Measurements from ENCODE around the gene CDC42SE1. TPM values are rescaled to one million over a fixed set of nuclear protein-coding genes. Genes with fewer than 3 reads are reported as not detected.

Gene CDC42SE1
- total RNA-seq, 2 donors from 2014 or later = 104 to 166 TPM

GRCh38 chr1:151060007-151060656 lies 710 bp upstream of the CDC42SE1 start, which contains the start of gene MLLT11:
Gene MLLT11 (plus strand): TSS chr1:151060397. CDS start chr1:151067225, 6,828 bp downstream.
- peak within 1 kb of the TSS; percentile 98 to 99 for H3K27ac Mint-ChIP-seq
- peaks cover 35 to 43% of the 10 kb centered on the region in 2 donors for H3K36me3 Mint-ChIP-seq
- DNase-seq (ENCODE audit: low spot score in 2 of 2) (peak in 1 of 2 donors; percentile 12), ATAC-seq (no peak)
- H3K9me3 Mint-ChIP-seq = no peaks in the 10 kb centered on the region

GRCh38 chr1:151058692-151059091 lies 730 bp downstream of the CDC42SE1 start:
- Mint-ChIP-seq H3K36me3 (peaks cover 49 to 55% of the 10 kb centered on the region in 2 donors), H3K9me3 (no peaks in the 10 kb centered on the region), H3K27ac (peak overlapping the region; percentile 98 to 99)
- ATAC-seq (no peak), DNase-seq (ENCODE audit: low spot score in 2 of 2) (peak in 1 of 2 donors; percentile 33)

GRCh38 chr1:151056149-151056548 lies 3.3 kb downstream of the CDC42SE1 start:
- ATAC-seq = no peak
- Mint-ChIP-seq H3K9me3 (no peaks in the 10 kb centered on the region), H3K36me3 (peaks cover 50 to 55% of the 10 kb centered on the region in 2 donors), H3K27ac (peak overlapping the region; percentile 98 to 99)
- DNase-seq (ENCODE audit: low spot score in 2 of 2) = peak in 1 of 2 donors; percentile 16

- no peak for DNase-seq (ENCODE audit: low spot score in 2 of 2)
- H3K36me3 Mint-ChIP-seq = peaks cover 50 to 55% of the 10 kb centered on the region in 2 donors
- no peaks in the 10 kb centered on the region for H3K9me3 Mint-ChIP-seq
- no peak for ATAC-seq
- H3K27ac Mint-ChIP-seq = peak overlapping the region; percentile 98 to 99
Measured at GRCh38 chr1:151055581-151055980, 3.8 kb downstream of the CDC42SE1 start.

- H3K27ac Mint-ChIP-seq = peak overlapping the region; percentile 98 to 99
- H3K9me3 Mint-ChIP-seq = no peaks in the 10 kb centered on the region
- peaks cover 50 to 55% of the 10 kb centered on the region in 2 donors for H3K36me3 Mint-ChIP-seq
- ATAC-seq (no peak), DNase-seq (ENCODE audit: low spot score in 2 of 2) (no peak)
Measured at GRCh38 chr1:151054971-151055547, 4.4 kb downstream of the CDC42SE1 start.

GRCh38 chr1:151051356-151052009 lies 7.9 kb downstream of the CDC42SE1 start:
- no peaks in the 10 kb centered on the region for H3K9me3 Mint-ChIP-seq
- DNase-seq (ENCODE audit: low spot score in 2 of 2) (no peak), ATAC-seq (no peak)
- H3K27ac Mint-ChIP-seq = peak overlapping the region in 1 of 2 donors; percentile 36
- H3K36me3 Mint-ChIP-seq = peaks cover 18 to 22% of the 10 kb centered on the region in 2 donors

GRCh38 chr1:151050051-151050688 lies 9.3 kb downstream of the CDC42SE1 start:
- peaks cover 13 to 16% of the 10 kb centered on the region in 2 donors for H3K36me3 Mint-ChIP-seq
- ATAC-seq (no peak), DNase-seq (ENCODE audit: low spot score in 2 of 2) (no peak)
- H3K9me3 Mint-ChIP-seq = no peaks in the 10 kb centered on the region
- no peak overlapping the region for H3K27ac Mint-ChIP-seq

- Mint-ChIP-seq H3K27ac (no peak overlapping the region), H3K36me3 (peaks cover 5 to 9% of the 10 kb centered on the region in 2 donors), H3K9me3 (no peaks in the 10 kb centered on the region)
- no peak for ATAC-seq
- DNase-seq (ENCODE audit: low spot score in 2 of 2) = no peak
Measured at GRCh38 chr1:151049458-151049857, 10.0 kb downstream of the CDC42SE1 start.

GRCh38 chr1:151048645-151049032 lies 10.8 kb downstream of the CDC42SE1 start:
- Mint-ChIP-seq H3K36me3 (peaks cover 0 to under 1% of the 10 kb centered on the region in 2 donors), H3K9me3 (no peaks in the 10 kb centered on the region), H3K27ac (peak overlapping the region in 1 of 2 donors; percentile 80)
- ATAC-seq (peak in 1 of 2 donors; percentile 12), DNase-seq (ENCODE audit: low spot score in 2 of 2) (no peak)

GRCh38 chr1:151047925-151048644 lies 11.3 kb downstream of the CDC42SE1 start:
- DNase-seq (ENCODE audit: low spot score in 2 of 2) (peak; percentile 60 to 65), ATAC-seq (peak; percentile 70 to 84)
- H3K9me3 Mint-ChIP-seq = no peaks in the 10 kb centered on the region
- no peaks in the 10 kb centered on the region for H3K36me3 Mint-ChIP-seq
- peak overlapping the region; percentile 80 to 88 for H3K27ac Mint-ChIP-seq

GRCh38 chr1:151047591-151047924 lies 11.9 kb downstream of the CDC42SE1 start, which contains the start of gene C1orf56:
Gene C1orf56 (plus strand): TSS chr1:151047751. CDS start chr1:151047848, 97 bp downstream.
- Mint-ChIP-seq H3K27ac (peak within 1 kb of the TSS; percentile 80 to 88), H3K9me3 (no peaks in the 10 kb centered on the region), H3K36me3 (no peaks in the 10 kb centered on the region)
- ATAC-seq = peak; percentile 68 to 69
- DNase-seq (ENCODE audit: low spot score in 2 of 2) = peak in 1 of 2 donors; percentile 56

GRCh38 chr1:151043163-151043562 lies 16.3 kb downstream of the CDC42SE1 start:
- ATAC-seq = peak; percentile 8 to 33
- no peak for DNase-seq (ENCODE audit: low spot score in 2 of 2)
- no peaks in the 10 kb centered on the region for H3K9me3 Mint-ChIP-seq
- no peaks in the 10 kb centered on the region for H3K36me3 Mint-ChIP-seq
- peak overlapping the region; percentile 23 to 90 for H3K27ac Mint-ChIP-seq

GRCh38 chr1:151039521-151039920 lies 19.9 kb downstream of the CDC42SE1 start:
- ATAC-seq = no peak
- Mint-ChIP-seq H3K36me3 (peaks cover 0 to 3% of the 10 kb centered on the region in 2 donors), H3K27ac (no peak overlapping the region), H3K9me3 (no peaks in the 10 kb centered on the region)
- DNase-seq (ENCODE audit: low spot score in 2 of 2) = no peak

GRCh38 chr1:151037032-151037431 lies 22.4 kb downstream of the CDC42SE1 start:
- no peak for ATAC-seq
- H3K27ac Mint-ChIP-seq = peak overlapping the region in 1 of 2 donors; percentile 55

GRCh38 chr1:151036356-151036755 lies 23.1 kb downstream of the CDC42SE1 start, which contains the start of gene BNIPL:
Gene BNIPL (plus strand): TSS chr1:151036586. CDS start chr1:151036726, 140 bp downstream.
- Mint-ChIP-seq H3K36me3 (peaks cover 8 to 12% of the 10 kb centered on the region in 2 donors), H3K9me3 (no peaks in the 10 kb centered on the region), H3K27ac (peak within 1 kb of the TSS; percentile 65 to 79)
- ATAC-seq = no peak
- DNase-seq (ENCODE audit: low spot score in 2 of 2) = no peak

More at GRCh38 chr1:151037032-151037431, 22.4 kb downstream of the CDC42SE1 start:
- no peaks in the 10 kb centered on the region for H3K9me3 Mint-ChIP-seq
- no peak for DNase-seq (ENCODE audit: low spot score in 2 of 2)
- peaks cover 5 to 12% of the 10 kb centered on the region in 2 donors for H3K36me3 Mint-ChIP-seq

GRCh38 chr1:151035167-151035566 lies 24.3 kb downstream of the CDC42SE1 start:
- Mint-ChIP-seq H3K9me3 (no peaks in the 10 kb centered on the region), H3K36me3 (peaks cover 12 to 15% of the 10 kb centered on the region in 2 donors), H3K27ac (peak overlapping the region in 1 of 2 donors; percentile 44)
- DNase-seq (ENCODE audit: low spot score in 2 of 2) (no peak), ATAC-seq (no peak)

All from activated naive CD4-positive, alpha-beta T cell treated with anti-CD3 and anti-CD28 coated beads, Interleukin-2, amount 50 U/mL, for 72 hours (primary cell).